Measurements from ENCODE around the gene RANBP6.

- TF ChIP-seq, protein P1, sequence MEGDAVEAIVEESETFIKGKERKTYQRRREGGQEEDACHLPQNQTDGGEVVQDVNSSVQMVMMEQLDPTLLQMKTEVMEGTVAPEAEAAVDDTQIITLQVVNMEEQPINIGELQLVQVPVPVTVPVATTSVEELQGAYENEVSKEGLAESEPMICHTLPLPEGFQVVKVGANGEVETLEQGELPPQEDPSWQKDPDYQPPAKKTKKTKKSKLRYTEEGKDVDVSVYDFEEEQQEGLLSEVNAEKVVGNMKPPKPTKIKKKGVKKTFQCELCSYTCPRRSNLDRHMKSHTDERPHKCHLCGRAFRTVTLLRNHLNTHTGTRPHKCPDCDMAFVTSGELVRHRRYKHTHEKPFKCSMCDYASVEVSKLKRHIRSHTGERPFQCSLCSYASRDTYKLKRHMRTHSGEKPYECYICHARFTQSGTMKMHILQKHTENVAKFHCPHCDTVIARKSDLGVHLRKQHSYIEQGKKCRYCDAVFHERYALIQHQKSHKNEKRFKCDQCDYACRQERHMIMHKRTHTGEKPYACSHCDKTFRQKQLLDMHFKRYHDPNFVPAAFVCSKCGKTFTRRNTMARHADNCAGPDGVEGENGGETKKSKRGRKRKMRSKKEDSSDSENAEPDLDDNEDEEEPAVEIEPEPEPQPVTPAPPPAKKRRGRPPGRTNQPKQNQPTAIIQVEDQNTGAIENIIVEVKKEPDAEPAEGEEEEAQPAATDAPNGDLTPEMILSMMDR (conservative IDR thresholded peaks at IDR 0.05) = no peak
- no peak for TF ChIP-seq ZFX (IDR thresholded peaks at IDR 0.05)
Observed at GRCh38 chr9:6014670-6015270, 654 bp downstream of the RANBP6 start.

Measured in C4-2B (cell line).